GM18909 (cell line): ENCODE measurements around the gene MGLL.
"Not testable (repeated sequence)": the region's sequence is repeated elsewhere in the genome, so short reads cannot be mapped to it uniquely, and the experiment has no call there.

Experiments
- ATAC-seq: cut with Tn5 transposase; IDR thresholded peaks from one replicate; pipeline ENCODE4 v1.9.1; 2021; ENCODE audit warnings: mild to moderate bottlenecking; ENCODE audit not compliant: unreplicated experiment, poor library complexity

MGLL gene

GRCh38 chr3:127684871-127685707 lies 137.2 kb downstream of the MGLL start:
- ATAC-seq = no peak

GRCh38 chr3:127682561-127682960 lies 139.8 kb downstream of the MGLL start:
- ATAC-seq = no peak

GRCh38 chr3:127682175-127682554 lies 140.2 kb downstream of the MGLL start:
- not testable (repeated sequence) for ATAC-seq

DNA sequence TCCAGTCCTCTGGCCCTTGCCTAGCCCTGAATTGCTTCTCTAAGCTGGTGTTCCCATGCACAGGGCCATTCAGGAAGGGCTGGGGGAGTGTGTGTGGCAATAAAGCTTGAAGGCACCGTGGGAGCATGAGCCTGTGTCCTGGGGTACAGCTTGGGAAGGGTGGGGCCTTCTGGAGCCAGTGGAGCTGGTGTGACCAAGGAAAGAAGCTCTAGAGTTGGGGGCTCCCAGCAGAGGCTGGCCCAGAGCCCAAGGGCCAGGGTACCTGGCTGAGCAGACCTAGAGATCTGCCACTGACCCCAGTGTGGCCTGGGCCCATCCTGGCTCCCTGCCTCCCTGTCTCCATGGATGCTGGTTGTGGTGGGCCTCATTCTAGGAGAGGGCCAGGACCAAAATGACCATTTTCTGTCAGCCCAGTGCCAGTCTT lies 141.5 kb downstream of the MGLL start:
- no peak for ATAC-seq

DNA sequence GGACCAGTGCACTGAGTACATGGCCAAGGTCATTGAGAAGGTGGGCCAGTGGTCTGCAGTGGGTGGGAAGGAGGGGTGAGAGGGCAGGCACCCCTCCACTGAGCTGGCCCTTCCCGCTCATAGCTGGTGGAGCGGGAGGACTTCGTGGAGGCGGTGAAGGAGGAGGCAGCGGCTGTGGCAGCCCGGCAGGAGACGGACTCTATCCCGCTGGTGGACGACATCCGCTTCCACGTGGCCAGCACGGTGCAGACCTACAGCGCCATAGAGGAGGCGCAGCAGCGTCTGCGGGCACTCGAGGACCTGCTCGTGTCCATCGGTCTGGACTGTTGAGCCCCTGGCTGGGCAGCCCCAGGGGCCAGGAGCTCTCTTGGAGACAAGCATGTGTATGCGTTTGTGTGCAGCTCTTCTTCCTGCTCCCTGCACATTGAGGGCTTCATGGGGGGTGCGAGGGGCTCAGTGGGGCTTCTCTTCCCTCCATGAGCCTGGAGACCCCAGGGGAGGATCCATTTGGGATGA lies 142.1 kb downstream of the MGLL start:
- ATAC-seq = no peak

GRCh38 chr3:127679534-127680145 lies 142.7 kb downstream of the MGLL start:
- ATAC-seq = no peak

GRCh38 chr3:127678611-127679533 lies 143.4 kb downstream of the MGLL start:
- no peak for ATAC-seq

DNA sequence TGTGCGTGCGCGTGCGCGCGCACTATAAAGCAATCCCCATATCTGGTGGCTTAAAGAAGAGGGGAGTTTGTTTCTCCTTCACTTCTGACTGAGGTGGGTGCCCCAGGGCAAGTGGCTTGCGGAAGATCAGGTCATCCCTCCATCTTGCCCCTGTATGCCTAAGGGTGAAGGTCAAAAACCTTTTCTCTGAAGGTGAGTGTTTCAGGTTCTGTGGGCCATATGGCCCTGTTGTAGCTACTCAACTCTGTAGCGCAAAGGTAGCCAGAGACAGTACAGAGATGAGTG lies 144.1 kb downstream of the MGLL start:
- no peak for ATAC-seq

- ATAC-seq = no peak
Observed at GRCh38 chr3:127677541-127678314, 144.6 kb downstream of the MGLL start.

DNA sequence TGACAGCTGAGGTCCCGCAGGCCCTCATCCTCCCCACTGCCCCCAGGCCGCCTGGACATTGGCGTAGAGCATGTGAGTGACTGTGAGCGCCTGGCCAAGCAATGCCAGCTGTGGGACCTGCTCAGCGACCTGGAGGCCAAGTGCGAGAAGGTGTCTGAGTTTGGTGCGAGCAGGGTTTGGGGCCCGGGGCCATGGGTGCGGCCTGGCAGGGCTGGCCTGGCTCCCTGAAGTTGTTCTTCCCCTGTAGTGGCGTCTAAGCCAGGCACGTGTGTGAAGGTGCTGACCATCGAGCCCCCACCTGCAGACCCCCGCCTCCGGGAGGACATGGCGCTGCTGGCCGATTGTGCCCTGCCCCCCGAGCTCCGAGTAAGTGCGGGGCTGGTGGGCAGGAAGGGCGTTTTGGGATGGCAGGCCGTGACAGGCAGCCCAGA lies 145.4 kb downstream of the MGLL start:
- ATAC-seq = no peak

GRCh38 chr3:127676456-127676855 lies 145.9 kb downstream of the MGLL start:
- ATAC-seq = no peak

GRCh38 chr3:127675651-127676391 lies 146.5 kb downstream of the MGLL start:
- no peak for ATAC-seq

DNA sequence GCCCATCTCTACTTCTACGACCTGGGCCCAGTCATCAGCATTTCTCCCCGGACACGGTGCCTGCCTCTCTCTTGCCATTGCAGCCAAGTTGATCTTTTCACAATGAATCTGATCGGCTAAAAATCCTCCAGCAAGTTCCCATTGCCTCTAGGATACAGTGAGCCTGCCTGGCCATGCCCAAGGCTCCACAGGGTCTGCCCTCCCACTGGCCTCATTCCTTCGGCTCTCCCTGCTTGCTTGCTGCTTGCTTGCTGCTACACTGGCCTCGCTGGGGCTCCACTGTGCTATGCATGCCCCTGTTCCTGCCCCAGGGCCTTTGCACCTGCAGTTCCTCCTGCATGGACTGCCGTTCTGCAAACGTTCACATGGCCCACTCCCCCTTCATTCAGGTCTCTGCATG lies 147.5 kb downstream of the MGLL start:
- ATAC-seq = no peak

DNA sequence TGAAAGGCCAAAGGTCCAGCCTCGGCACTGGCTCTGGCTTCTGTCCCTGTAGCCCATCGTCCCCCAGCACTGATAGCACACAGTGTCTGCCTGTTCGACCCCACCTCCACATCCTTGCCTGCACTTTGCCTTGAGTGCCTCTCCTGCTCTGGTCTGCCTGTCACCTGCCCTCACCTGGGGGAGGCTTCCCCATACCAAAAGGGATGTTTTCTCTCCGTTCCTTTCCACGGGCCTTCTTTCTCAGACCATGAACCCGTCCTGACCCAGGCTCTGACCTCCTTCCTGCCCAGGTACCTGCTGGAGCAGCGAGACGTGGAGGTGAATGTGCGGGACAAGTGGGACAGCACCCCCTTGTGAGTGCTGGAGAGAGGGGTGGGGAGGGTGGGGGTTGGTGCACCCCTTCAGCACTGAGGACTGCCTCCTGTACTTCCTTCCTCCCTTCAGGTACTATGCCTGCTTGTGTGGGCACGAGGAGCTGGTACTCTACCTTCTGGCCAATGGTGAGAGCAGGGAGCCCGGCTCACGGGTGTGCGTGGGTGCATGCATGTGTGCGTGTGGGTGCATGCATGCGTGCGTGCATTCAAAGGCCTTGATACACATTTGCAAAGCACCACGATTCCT lies 148.1 kb downstream of the MGLL start:
- ATAC-seq = no peak

GRCh38 chr3:127673191-127674100 lies 148.9 kb downstream of the MGLL start:
- peak; percentile 31 for ATAC-seq

- peak; percentile 58 for ATAC-seq
Observed at GRCh38 chr3:127672429-127673190, 149.7 kb downstream of the MGLL start, which contains the start of gene ABTB1. TSS of gene ABTB1 (plus strand) at chr3:127672952. CDS start at chr3:127673026, 74 bp downstream.
